Stomach (tissue), 9 donors: ENCODE results near the gene COL1A1. TPM values are rescaled to one million over a fixed set of nuclear protein-coding genes. Genes with fewer than 3 reads are reported as not detected.

Source experiments
- DNase-seq, 2 donors: peaks; one replicate each; pipeline versions ENCODE4 v3.0.0 to v3.0.0-alpha.2; 2013 to 2019
- H3K27ac ChIP-seq, 5 donors: fragments of 200-600 bp in 4 of 5; sonication (generic) in 4 of 5; one replicate each; pipeline ENCODE4 v1.5.1; 2013 to 2019; ENCODE audit warnings: mild to moderate bottlenecking in 1 of 5, moderate library complexity in 1 of 5
- H3K27me3 ChIP-seq, 3 donors: fragments of 200-600 bp; sonication (generic); one replicate each; pipeline ENCODE4 v1.5.1; 2017 to 2019; ENCODE audit warnings: mixed run types in 1 of 3
- H3K36me3 ChIP-seq, 4 donors: fragments of 200-600 bp; sonication (generic); 1 replicate in 3 of 4; 2 replicates in 1 of 4; pipeline ENCODE4 v1.5.1; 2016 to 2019
- H3K4me1 ChIP-seq, 4 donors: fragments of 200-600 bp; sonication (generic); one replicate each; pipeline ENCODE4 v1.5.1; 2016 to 2019
- H3K4me3 ChIP-seq, 4 donors: fragments of 200-600 bp; sonication (generic) in 3 of 4; one replicate each; pipeline ENCODE4 v1.5.1; 2016 to 2019; ENCODE audit warnings: mild to moderate bottlenecking in 1 of 4
- H3K9me3 ChIP-seq, 4 donors: fragments of 200-600 bp; sonication (generic); one replicate each; pipeline ENCODE4 v1.5.1; 2016 to 2019
- EP300 ChIP-seq: sonication (generic); formaldehyde crosslinking; IDR thresholded peaks from one replicate; pipeline ENCODE4 v1.6.1; 2017; ENCODE audit warnings: antibody characterized with exemption
- POLR2A ChIP-seq, 4 donors: fragments of 450-650 bp; IDR thresholded peaks; one replicate each; pipeline ENCODE4 v1.6.1; 2016; ENCODE audit warnings: antibody characterized with exemption in 4 of 4, control low read depth in 2 of 4, mild to moderate bottlenecking in 1 of 4, moderate library complexity in 1 of 4
- POLR2AphosphoS5 ChIP-seq, 3 donors: sonication (generic); formaldehyde crosslinking; IDR thresholded peaks; one replicate each; pipeline ENCODE4 v1.6.1; 2016; ENCODE audit warnings: antibody characterized with exemption in 3 of 3
- WGBS, 5 donors: extraction: QIAGEN DNeasy Blood & Tissue Kit in 3 of 5; methylation state at CpG; one replicate each; pipeline versions ENCODE4 v1.1.5 to v1.1.7; 2013 to 2018; 5-methylcytosine and 5-hydroxymethylcytosine counted together
- intact Hi-C: fragments of 100-400 bp; cut with DNase I; formaldehyde crosslinking; loops from one replicate; pipeline ENCODE4 v1.15.1; 2023; ENCODE audit warnings: low total_unique reads
- polyA plus RNA-seq, 3 donors: library from polyadenylated mRNA; stranded (reverse); fragments of 200-250 nt; gene quantifications; one replicate each; pipeline ENCODE4 v1.2.3, GENCODE V29; 2013
- total RNA-seq, 5 donors: library from RNA; depleted of rRNA; stranded (reverse); fragments of >200 nt; gene quantifications; one replicate each; pipeline versions ENCODE4 v1.1.0 to v1.2.3, GENCODE V29; 2014 to 2016
- TF ChIP-seq, protein P1 (sequence below), 7 experiments: fragments of 450-650 bp in 4 of 7; fragments of 200-600 bp in 3 of 7; sonication (generic) in 3 of 7; IDR thresholded peaks; one replicate each; pipeline ENCODE4 v1.5.1; 2016 to 2019; ENCODE audit warnings: antibody characterized with exemption in 7 of 7, control low read depth in 2 of 7, mild to moderate bottlenecking in 1 of 7
- donor health status: healthy with polysubstance abuse.
- donor health status: Bipolar disorder and iron deficiency.
- donor health status: healthy.

The COL1A1 gene
- total and polyA plus RNA-seq, 8 donors, result 17.9 to 1,931 (median 142) TPM

DNA sequence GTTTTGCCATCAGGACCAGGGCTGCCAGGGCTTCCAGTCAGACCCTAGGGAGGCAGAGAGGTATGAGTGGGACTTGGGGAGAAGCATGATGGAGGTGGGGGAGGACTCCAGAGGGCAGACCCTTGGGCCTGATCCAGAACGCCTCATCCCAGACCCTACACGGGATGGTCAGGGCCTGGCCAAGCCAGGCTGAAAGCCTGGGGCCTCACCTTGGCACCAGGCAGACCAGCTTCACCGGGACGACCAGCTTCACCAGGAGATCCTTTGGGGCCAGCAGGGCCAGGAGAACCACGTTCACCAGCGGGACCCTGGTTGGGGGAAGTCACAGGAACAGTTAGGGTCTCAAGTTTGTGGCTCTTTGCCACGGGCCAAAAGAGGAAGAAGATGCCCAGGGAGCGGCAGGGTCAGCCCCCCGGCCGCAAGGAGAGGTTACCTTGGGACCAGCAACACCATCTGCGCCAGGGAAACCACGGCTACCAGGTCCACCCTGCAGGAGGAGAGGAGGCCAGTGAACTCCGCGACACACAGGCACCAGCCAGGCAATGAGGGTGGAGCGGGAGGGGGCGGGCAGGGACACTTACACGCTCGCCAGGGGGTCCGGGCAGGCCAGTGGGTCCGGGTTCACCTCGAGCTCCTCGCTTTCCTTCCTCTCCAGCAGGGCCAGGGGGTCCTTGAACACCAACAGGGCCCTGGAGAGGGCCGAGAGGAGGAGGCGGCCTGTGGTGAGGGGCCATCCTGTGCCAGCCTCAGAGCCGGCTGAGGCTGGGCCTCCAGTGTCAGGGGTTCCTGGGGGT lies 7.1 kb downstream of the COL1A1 start:
- Histone ChIP-seq H3K4me1 (peaks cover 13 to 50% (median 31%) of the 10 kb centered on the region in 4 donors), H3K27me3 (peaks cover 0 to 4% (median 0%) of the 10 kb centered on the region in 3 donors), H3K36me3 (peaks cover 84 to 94% (median 88%) of the 10 kb centered on the region in 4 donors), H3K27ac (peak overlapping the region in 3 of 5 donors; percentile 60 to 93 (median 92)), H3K9me3 (no peaks in the 10 kb centered on the region), H3K4me3 (no peak overlapping the region)
- intact Hi-C loops, result no loop called here
- 72 to 87% (median 77%) methylated on average over 22 to 25 of the region's 25 CpGs for WGBS, 5 donors
- DNase-seq, result no peak
- TF ChIP-seq EP300 (no peak), POLR2A (IDR thresholded peaks at IDR 0.05) (no peak), POLR2AphosphoS5 (IDR thresholded peaks at IDR 0.05) (no peak)
- TF ChIP-seq, protein P1, sequence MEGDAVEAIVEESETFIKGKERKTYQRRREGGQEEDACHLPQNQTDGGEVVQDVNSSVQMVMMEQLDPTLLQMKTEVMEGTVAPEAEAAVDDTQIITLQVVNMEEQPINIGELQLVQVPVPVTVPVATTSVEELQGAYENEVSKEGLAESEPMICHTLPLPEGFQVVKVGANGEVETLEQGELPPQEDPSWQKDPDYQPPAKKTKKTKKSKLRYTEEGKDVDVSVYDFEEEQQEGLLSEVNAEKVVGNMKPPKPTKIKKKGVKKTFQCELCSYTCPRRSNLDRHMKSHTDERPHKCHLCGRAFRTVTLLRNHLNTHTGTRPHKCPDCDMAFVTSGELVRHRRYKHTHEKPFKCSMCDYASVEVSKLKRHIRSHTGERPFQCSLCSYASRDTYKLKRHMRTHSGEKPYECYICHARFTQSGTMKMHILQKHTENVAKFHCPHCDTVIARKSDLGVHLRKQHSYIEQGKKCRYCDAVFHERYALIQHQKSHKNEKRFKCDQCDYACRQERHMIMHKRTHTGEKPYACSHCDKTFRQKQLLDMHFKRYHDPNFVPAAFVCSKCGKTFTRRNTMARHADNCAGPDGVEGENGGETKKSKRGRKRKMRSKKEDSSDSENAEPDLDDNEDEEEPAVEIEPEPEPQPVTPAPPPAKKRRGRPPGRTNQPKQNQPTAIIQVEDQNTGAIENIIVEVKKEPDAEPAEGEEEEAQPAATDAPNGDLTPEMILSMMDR (IDR thresholded peaks at IDR 0.05), result no peak

DNA sequence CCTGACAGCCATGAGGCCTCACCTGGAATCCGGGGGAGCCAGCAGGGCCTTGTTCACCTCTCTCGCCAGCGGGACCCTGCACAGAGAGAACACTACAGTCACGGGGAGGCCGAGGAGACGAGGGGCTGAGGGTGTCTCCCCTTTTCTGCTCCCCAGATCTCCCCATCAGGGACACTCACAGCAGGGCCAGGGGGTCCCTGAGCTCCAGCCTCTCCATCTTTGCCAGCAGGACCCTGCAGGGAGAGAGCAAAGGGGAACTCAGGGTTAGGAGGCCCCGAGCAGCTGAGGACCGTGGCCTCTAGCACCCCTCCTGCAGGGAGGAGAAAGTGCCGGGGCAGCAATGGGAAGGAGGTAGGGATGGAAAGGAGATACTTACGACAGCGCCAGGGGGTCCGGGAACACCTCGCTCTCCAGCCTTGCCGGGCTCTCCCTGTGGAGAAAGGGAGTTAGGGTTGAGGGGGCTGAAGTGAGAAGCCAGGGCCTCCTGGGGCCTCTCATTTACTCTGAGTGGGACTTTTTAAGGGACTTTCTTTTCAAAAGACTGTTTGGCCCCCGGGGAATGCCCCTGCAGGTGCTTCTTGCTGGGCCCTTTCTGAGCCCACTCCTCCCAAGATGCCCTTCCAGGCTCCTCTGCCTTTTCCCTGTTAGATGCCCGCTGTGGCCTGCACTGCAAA lies 8.7 kb downstream of the COL1A1 start:
- DNase-seq, result no peak
- TF ChIP-seq POLR2AphosphoS5 (IDR thresholded peaks at IDR 0.05), result no peak
- TF ChIP-seq POLR2A (IDR thresholded peaks at IDR 0.05), result no peak
- TF ChIP-seq, protein P1 (IDR thresholded peaks at IDR 0.05), result no peak
- TF ChIP-seq EP300, result no peak
- Histone ChIP-seq H3K27me3 (no peaks in the 10 kb centered on the region), H3K27ac (peak overlapping the region in 3 of 5 donors; percentile 5 to 25 (median 20)), H3K9me3 (no peaks in the 10 kb centered on the region), H3K4me1 (peaks cover 4 to 37% (median 19%) of the 10 kb centered on the region in 4 donors), H3K36me3 (peaks cover 97 to 100% (median 100%) of the 10 kb centered on the region in 4 donors), H3K4me3 (no peak overlapping the region)
- intact Hi-C loops, result no loop called here
- WGBS, 5 donors, result 82 to 91% (median 87%) methylated on average over 12 to 16 of the region's 16 CpGs

DNA sequence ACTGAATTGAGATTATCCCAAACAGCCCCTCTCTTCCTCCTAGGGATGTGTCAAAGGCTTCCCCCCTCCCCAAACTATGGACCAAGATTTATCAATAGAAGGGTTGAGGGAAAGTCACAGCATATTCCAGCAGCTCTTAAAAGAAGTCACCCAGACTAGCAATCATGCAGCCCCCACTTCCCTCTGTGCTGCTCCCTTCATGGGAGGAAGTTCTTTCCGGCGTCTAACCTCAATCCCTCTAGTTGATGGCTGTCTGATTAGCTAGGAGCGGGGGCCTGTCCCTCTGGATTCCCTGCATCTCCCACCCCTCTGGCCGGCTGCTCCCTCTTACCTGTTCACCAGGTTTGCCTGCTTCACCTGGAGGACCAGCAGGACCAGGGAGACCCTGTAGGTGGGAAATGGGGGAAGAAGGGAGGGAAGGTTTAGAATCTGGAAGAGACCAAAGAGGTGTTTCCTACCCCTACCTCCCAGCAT lies 9.2 kb downstream of the COL1A1 start:
- TF ChIP-seq, protein P1 (IDR thresholded peaks at IDR 0.05), result no peak
- no peak for TF ChIP-seq EP300
- TF ChIP-seq POLR2A (IDR thresholded peaks at IDR 0.05), result no peak
- no peak for TF ChIP-seq POLR2AphosphoS5 (IDR thresholded peaks at IDR 0.05)
- DNase-seq, result no peak
- peaks cover 3 to 31% (median 16%) of the 10 kb centered on the region in 4 donors for H3K4me1 ChIP-seq
- no peaks in the 10 kb centered on the region for H3K27me3 ChIP-seq
- H3K36me3 ChIP-seq, result peaks cover 96 to 100% (median 100%) of the 10 kb centered on the region in 4 donors
- intact Hi-C loops, result no loop called here
- no peak overlapping the region for H3K4me3 ChIP-seq
- WGBS, 5 donors, result 75 to 89% (median 86%) methylated on average over 2 to 4 of the region's 4 CpGs
- peak overlapping the region in 2 of 5 donors; percentile 5 to 20 for H3K27ac ChIP-seq
- H3K9me3 ChIP-seq, result no peaks in the 10 kb centered on the region

DNA sequence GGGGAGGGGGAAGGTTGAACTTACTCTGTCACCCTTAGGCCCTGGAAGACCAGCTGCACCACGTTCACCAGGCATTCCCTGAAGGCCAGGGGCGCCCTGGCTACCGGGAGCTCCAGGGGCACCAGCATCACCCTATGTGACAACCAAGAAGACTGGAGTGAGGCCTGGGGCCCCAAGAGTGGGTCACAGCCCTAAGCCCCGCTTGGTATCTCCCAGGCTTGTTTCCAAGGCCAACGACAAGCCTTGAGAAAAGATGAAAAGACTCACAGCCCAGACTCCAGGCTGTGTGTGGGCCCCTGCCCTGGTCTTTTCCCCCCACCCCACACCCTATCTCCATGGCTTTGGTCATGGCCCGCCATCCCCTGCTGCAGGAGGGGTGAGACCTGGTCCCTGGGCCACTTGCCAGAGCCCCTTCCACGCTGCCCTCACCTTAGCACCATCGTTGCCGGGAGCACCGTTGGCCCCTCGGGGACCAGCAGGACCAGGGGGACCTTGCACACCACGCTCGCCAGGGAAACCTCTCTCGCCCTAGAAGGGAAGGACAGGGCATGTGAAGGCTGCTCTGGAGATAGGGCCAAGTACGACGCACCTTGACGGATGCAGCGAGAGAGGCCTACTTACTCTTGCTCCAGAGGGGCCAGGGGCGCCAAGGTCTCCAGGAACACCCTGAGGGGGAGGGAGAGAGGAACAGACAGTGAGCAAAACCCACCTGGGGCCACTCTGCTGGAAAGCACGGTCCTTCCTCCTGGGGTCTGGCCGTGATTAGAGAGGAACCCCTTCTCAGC lies 9.9 kb downstream of the COL1A1 start:
- WGBS, 5 donors, result 70 to 89% (median 80%) methylated on average over 18 to 21 of the region's 21 CpGs
- no peak overlapping the region for H3K4me3 ChIP-seq
- intact Hi-C loops, result no loop called here
- no peaks in the 10 kb centered on the region for H3K9me3 ChIP-seq
- no peaks in the 10 kb centered on the region for H3K27me3 ChIP-seq
- peaks cover 96 to 100% (median 100%) of the 10 kb centered on the region in 4 donors for H3K36me3 ChIP-seq
- TF ChIP-seq, protein P1 (IDR thresholded peaks at IDR 0.05), result no peak
- TF ChIP-seq POLR2A (IDR thresholded peaks at IDR 0.05) (no peak), EP300 (no peak), POLR2AphosphoS5 (IDR thresholded peaks at IDR 0.05) (no peak)
- DNase-seq, result no peak
- peaks cover 0 to 27% (median 13%) of the 10 kb centered on the region in 4 donors for H3K4me1 ChIP-seq
- peak overlapping the region in 3 of 5 donors; percentile 28 to 54 (median 42) for H3K27ac ChIP-seq
